Vagina (tissue), 2 donors: ENCODE data around the gene C16orf87. TPM values are rescaled to one million over a fixed set of nuclear protein-coding genes. Genes with fewer than 3 reads are reported as not detected.

ENCODE experiments used
- DNase-seq, 2 donors: peaks; one replicate each; pipeline ENCODE4 v3.0.0-alpha.2; 2017; ENCODE audit errors: extremely low spot score in 2 of 2
- H3K27ac ChIP-seq: fragments of 200-600 bp; sonication (generic); one replicate; pipeline ENCODE4 v1.5.1; 2019
- H3K27me3 ChIP-seq: fragments of 200-600 bp; sonication (generic); one replicate; pipeline ENCODE4 v1.5.1; 2019
- H3K36me3 ChIP-seq, 2 donors: fragments of 200-600 bp; sonication (generic); one replicate each; pipeline ENCODE4 v1.5.1; 2017 to 2019
- H3K4me1 ChIP-seq: fragments of 200-600 bp; sonication (generic); one replicate; pipeline ENCODE4 v1.5.1; 2019
- H3K4me3 ChIP-seq, 2 donors: fragments of 200-600 bp; sonication (generic); 1 replicate in 1 of 2; 2 replicates in 1 of 2; pipeline ENCODE4 v1.5.1; 2016 to 2019
- H3K9me3 ChIP-seq: fragments of 200-600 bp; sonication (generic); one replicate; pipeline ENCODE4 v1.5.1; 2019
- POLR2A ChIP-seq, 2 donors: fragments of 450-650 bp; IDR thresholded peaks; one replicate each; pipeline ENCODE4 v1.6.1; 2017; ENCODE audit warnings: antibody characterized with exemption in 2 of 2, mild to moderate bottlenecking in 2 of 2, moderate library complexity in 2 of 2
- POLR2AphosphoS5 ChIP-seq, 2 donors: sonication (generic); formaldehyde crosslinking; IDR thresholded peaks; one replicate each; pipeline ENCODE4 v1.9.0; 2017; ENCODE audit warnings: antibody characterized with exemption in 2 of 2, mild to moderate bottlenecking in 2 of 2, low read depth in 1 of 2; ENCODE audit not compliant: insufficient read depth in 1 of 2
- intact Hi-C: fragments of 100-400 bp; cut with DNase I; formaldehyde crosslinking; loops from one replicate; pipeline ENCODE4 v1.15.1; 2023
- total RNA-seq: library from RNA; depleted of rRNA; stranded (reverse); fragments of >200 nt; gene quantifications from one replicate; pipeline ENCODE4 v1.2.3, GENCODE V29; 2016
- TF ChIP-seq, protein P1 (sequence below), 3 experiments: fragments of 450-650 bp in 2 of 3; fragments of 200-600 bp in 1 of 3; sonication (generic) in 1 of 3; IDR thresholded peaks; one replicate each; pipeline ENCODE4 v1.5.1; 2017 to 2019; ENCODE audit warnings: antibody characterized with exemption in 3 of 3, mild to moderate bottlenecking in 2 of 3, moderate library complexity in 2 of 3

Gene C16orf87
- total RNA-seq, 1 donor from 2014 or later, result 7.9 TPM

DNA sequence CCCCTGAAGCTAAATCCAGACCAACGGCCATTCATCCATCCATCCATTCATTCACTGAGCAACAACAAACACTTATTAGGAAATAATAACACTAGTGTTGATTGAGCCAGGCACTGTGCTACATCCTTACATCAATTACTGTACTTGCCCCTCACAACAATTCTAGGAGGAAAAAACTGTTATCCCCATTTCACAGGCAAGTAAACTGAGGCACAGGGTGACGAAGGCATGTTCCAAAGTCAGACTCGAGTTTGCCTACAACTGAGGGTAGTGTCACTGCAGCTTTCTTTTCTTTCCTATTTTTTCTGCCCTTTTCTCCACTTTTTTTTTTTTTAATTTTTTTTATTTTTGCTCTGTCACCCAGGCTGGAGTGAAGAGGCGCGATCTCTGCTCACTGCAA, 71.7 kb downstream of the C16orf87 start:
- Histone ChIP-seq H3K36me3 (no peaks in the 10 kb centered on the region), H3K9me3 (no peaks in the 10 kb centered on the region), H3K27me3 (no peaks in the 10 kb centered on the region), H3K27ac (no peak overlapping the region), H3K4me1 (no peaks in the 10 kb centered on the region), H3K4me3 (no peak overlapping the region)
- TF ChIP-seq POLR2A (IDR thresholded peaks at IDR 0.05) (no peak), POLR2AphosphoS5 (IDR thresholded peaks at IDR 0.05; ENCODE audit: insufficient read depth in 1 of 2, low read depth in 1 of 2) (no peak)
- TF ChIP-seq, protein P1, sequence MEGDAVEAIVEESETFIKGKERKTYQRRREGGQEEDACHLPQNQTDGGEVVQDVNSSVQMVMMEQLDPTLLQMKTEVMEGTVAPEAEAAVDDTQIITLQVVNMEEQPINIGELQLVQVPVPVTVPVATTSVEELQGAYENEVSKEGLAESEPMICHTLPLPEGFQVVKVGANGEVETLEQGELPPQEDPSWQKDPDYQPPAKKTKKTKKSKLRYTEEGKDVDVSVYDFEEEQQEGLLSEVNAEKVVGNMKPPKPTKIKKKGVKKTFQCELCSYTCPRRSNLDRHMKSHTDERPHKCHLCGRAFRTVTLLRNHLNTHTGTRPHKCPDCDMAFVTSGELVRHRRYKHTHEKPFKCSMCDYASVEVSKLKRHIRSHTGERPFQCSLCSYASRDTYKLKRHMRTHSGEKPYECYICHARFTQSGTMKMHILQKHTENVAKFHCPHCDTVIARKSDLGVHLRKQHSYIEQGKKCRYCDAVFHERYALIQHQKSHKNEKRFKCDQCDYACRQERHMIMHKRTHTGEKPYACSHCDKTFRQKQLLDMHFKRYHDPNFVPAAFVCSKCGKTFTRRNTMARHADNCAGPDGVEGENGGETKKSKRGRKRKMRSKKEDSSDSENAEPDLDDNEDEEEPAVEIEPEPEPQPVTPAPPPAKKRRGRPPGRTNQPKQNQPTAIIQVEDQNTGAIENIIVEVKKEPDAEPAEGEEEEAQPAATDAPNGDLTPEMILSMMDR (IDR thresholded peaks at IDR 0.05), result no peak
- DNase-seq, result no peak
- intact Hi-C loops, result no loop called here

DNA sequence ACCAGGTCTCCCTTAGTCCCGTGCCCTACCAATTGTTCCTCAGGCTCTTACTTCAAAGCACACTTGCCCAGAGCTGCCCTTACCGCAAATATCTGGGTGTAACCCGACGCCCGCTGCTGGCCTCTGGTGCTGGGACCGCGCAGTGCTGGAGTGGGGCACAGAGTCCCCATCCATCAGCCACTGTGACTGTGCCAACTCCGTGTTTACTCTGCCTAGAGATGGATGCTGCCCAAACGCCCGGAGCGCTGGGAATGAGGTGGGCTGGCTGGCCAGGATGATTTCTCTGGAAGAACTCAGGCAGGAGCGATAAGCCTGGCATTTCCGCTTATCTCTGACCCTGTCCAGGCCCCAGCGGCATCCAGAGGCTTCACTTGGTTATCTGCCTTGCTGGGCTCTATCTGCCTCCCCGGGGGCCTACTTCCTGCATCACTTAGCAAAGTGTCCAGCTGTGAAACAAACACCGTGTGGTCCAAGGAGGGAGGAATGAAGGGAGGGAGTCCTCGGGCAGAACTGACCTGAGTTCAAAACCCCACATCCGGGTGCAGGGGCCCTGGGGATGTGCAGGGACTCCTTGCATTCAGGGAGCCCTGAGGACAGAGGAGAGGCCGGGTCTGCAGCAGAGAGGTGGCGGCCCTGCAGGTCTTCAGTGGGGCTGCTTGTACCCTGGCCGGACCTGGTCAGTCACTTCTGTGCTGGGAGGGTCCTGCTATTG, 73.5 kb downstream of the C16orf87 start:
- TF ChIP-seq POLR2A (IDR thresholded peaks at IDR 0.05), result no peak
- no peak for TF ChIP-seq POLR2AphosphoS5 (IDR thresholded peaks at IDR 0.05; ENCODE audit: insufficient read depth in 1 of 2, low read depth in 1 of 2)
- TF ChIP-seq, protein P1 (IDR thresholded peaks at IDR 0.05), result no peak
- H3K9me3 ChIP-seq, result no peaks in the 10 kb centered on the region
- no peaks in the 10 kb centered on the region for H3K27me3 ChIP-seq
- no peaks in the 10 kb centered on the region for H3K4me1 ChIP-seq
- no peak overlapping the region for H3K27ac ChIP-seq
- DNase-seq, result no peak
- no peak overlapping the region for H3K4me3 ChIP-seq
- intact Hi-C loops, result no loop called here
- no peaks in the 10 kb centered on the region for H3K36me3 ChIP-seq

DNA sequence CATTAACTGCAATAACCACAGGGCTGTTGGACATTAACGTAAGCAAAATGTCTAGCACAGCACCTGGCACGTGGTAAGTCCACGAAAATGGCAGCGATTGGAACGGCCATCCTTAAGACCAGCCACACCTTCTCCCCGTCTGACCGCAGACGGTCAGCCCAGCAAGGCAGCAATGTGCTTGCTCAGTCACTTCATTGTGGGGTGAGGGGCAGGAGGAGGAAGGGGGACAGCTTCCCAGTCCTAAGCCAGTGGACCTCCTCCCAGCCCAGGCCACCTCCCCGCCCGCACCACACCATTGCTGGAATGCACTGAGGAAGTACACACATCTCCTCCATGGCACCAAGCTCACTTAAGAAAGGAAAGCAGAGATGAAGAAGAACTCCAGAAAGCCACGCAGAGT, 74.2 kb downstream of the C16orf87 start:
- no peak for DNase-seq
- intact Hi-C loops, result no loop called here
- no peaks in the 10 kb centered on the region for H3K4me1 ChIP-seq

DNA sequence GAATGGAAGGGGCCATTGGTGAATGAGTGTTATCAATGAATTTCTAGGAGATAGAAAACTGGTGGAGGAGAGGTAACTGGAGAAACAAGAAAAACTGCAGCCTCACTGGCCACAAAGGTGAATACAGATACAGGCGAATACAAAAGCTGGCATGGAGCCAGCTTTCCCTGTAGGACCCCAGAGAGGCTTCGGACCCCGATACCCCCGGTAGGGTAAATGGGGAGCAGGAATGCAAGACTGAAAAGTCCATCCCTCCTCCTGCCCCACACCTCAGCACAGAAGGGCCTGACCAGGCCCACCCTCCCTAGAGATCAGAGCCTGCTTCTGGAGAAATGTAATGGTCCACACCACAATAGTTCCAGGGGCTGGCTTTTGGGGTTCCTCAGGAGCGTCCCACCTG, 78.0 kb downstream of the C16orf87 start:
- Histone ChIP-seq H3K4me1 (no peaks in the 10 kb centered on the region), H3K27ac (no peak overlapping the region), H3K36me3 (no peaks in the 10 kb centered on the region), H3K9me3 (no peaks in the 10 kb centered on the region), H3K4me3 (no peak overlapping the region), H3K27me3 (no peaks in the 10 kb centered on the region)
- TF ChIP-seq, protein P1 (IDR thresholded peaks at IDR 0.05), result no peak
- TF ChIP-seq POLR2A (IDR thresholded peaks at IDR 0.05), result no peak
- TF ChIP-seq POLR2AphosphoS5 (IDR thresholded peaks at IDR 0.05; ENCODE audit: insufficient read depth in 1 of 2, low read depth in 1 of 2), result no peak
- intact Hi-C loops, result no loop called here
- DNase-seq, result no peak

More for the DNA sequence above, 74.2 kb downstream of the C16orf87 start:
- H3K9me3 ChIP-seq, result no peaks in the 10 kb centered on the region
- no peak overlapping the region for H3K4me3 ChIP-seq
- no peaks in the 10 kb centered on the region for H3K27me3 ChIP-seq
- H3K27ac ChIP-seq, result no peak overlapping the region
- no peak for TF ChIP-seq POLR2A (IDR thresholded peaks at IDR 0.05)
- no peak for TF ChIP-seq POLR2AphosphoS5 (IDR thresholded peaks at IDR 0.05; ENCODE audit: insufficient read depth in 1 of 2, low read depth in 1 of 2)
- TF ChIP-seq, protein P1 (IDR thresholded peaks at IDR 0.05), result no peak
- H3K36me3 ChIP-seq, result no peaks in the 10 kb centered on the region

DNA sequence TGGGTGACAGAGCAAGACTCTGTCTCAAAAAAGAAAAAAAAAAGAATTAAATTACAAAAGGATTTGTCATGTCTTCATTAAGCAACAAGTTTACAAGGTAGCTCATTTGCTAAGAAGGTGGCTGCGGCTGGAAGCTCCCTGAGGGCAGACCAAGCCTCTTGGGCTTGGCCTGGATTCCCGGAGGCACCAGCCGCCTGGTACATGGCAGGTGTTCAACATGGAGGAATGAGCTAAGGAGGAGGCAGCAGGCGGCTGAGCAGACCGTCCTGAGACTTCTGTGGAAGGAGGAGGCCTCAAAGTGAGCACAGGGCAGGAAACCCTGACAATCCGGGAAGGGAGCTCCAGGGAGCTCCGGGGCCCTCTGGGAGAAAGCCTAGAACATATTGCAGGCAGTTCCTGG, 79.6 kb downstream of the C16orf87 start:
- no peaks in the 10 kb centered on the region for H3K9me3 ChIP-seq
- no peaks in the 10 kb centered on the region for H3K27me3 ChIP-seq
- intact Hi-C loops, result no loop called here
- TF ChIP-seq, protein P1 (IDR thresholded peaks at IDR 0.05), result no peak
- TF ChIP-seq POLR2AphosphoS5 (IDR thresholded peaks at IDR 0.05; ENCODE audit: insufficient read depth in 1 of 2, low read depth in 1 of 2) (no peak), POLR2A (IDR thresholded peaks at IDR 0.05) (no peak)
- DNase-seq, result no peak
- no peaks in the 10 kb centered on the region for H3K36me3 ChIP-seq
- H3K27ac ChIP-seq, result no peak overlapping the region
- no peak overlapping the region for H3K4me3 ChIP-seq
- no peaks in the 10 kb centered on the region for H3K4me1 ChIP-seq
